HG03460 (cell line): ENCODE measurements around the gene CAMSAP2.

Source experiments
- ATAC-seq: cut with Tn5 transposase; IDR thresholded peaks from one replicate; pipeline ENCODE4 v1.9.1; 2021; ENCODE audit not compliant: unreplicated experiment

CAMSAP2 gene

DNA sequence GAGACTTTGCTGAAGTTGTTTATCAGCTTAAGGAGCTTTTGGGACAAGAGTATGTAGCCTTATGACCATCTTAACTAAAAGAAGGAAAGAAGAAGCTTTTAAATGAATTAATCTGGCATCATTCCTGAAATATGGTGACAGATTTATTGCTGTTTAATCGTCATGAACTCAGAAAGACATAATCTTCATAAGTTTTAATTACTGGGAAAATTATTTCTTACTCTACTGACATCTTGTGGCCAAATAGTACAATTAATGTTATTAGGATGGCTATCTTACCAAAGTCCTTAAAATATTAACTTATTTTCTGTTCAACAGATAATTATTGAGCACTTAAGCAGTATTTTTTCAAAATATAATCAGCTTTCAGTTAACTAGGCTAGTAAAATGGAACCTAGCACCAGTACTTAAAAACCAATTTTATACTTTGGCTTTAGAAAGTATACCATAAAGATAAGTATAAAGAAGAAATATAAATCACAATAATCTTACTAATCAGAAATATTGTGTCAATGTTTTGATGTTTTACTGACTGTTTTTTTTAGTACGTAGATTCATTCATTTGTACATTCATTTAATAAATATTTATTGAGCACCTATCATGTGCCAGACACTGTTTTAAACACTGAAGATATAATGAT lies 99.4 kb downstream of the CAMSAP2 start:
- no peak for ATAC-seq

DNA sequence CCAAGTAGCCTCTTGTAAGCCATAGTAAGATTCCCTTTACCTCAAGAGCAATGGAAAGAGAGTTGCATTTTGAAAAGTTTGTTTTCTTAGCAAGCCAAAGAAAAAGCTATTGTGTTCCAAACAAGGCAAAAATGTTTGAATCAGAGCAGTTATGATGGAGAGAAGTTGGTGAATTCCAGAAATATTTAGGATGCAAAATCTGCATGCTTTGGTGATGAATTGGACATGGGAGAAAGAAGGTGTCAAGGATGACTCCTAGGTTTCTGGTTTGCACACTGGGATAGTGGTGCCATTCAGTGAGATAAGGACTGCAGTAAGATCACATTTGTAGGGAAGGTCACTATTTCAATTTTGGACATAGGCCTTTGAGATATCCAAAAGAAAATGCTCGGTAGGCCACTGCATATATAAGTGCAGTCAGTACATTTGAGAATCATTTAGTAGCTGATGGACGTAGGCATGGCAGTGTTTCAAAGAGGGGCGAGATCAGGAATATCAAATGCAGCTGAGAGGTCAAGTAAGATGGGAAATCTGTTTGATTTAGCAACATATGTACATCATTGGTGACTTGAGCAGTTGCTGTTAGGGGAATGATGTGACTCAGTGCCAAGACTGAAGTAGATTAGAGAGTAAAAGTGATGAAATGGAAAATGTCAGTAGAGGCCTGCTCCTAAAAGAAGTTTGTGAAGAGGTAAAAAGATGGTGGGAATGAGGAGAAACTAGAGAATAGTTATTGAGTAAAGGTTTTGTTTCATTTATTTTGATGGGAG lies 100.2 kb downstream of the CAMSAP2 start:
- no peak for ATAC-seq

DNA sequence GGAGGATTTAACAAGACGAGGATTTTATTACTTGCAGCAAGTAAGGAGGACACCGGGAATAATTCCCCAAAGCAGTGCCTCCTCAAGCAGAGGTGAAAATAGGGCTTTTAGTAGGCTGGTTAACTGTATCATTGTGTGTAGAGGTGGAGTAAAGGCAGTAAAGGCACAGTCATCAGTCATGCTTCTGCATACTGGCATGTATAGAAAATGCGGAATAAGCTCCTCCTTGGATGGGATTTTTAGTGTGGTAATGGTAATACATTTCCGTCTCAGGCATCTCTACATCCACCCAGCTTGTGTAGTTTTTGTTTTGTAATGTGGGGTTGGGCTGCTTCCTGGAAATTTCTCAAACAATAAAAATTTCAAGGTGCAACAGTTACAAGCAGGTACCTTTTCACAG lies 106.7 kb downstream of the CAMSAP2 start:
- no peak for ATAC-seq

- no peak for ATAC-seq
Observed at GRCh38 chr1:200846398-200846797, 107.7 kb downstream of the CAMSAP2 start.

GRCh38 chr1:200849430-200849829 lies 110.7 kb downstream of the CAMSAP2 start:
- no peak for ATAC-seq

- no peak for ATAC-seq
Observed at GRCh38 chr1:200850554-200850953, 111.9 kb downstream of the CAMSAP2 start.

DNA sequence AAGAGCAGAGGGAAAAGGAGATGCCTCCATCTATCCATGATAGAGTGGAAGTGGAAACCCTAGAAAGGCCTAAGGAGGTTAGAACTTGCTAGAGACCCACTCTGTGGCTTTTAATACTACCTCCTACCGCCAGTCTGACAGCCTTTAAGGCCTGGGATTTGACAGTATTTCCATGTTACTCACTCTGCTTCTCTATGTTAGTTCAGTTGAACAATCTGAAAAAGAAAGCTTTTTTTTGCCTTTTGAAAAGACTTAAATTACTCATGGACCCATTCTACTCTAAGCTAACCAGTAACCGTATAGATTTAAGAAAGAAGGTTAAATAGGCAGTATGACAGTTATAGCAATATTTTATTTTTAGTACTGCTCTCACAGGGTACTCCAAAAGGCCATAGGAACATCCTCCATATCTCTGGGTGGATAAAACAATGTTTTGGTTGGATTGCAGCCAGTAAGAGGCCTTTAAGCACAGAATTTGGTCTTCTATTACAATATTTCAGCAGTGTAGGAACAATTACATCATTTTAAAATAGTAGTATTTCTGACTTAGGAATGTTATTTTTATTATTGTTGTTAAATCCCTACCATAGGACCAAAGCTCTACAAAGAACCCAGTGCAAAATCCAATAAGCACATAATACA lies 118.1 kb downstream of the CAMSAP2 start:
- ATAC-seq, result no peak

- no peak for ATAC-seq
Observed at GRCh38 chr1:200857804-200858203, 119.1 kb downstream of the CAMSAP2 start.

- ATAC-seq, result no peak
Observed at GRCh38 chr1:200861937-200862647, 123.4 kb downstream of the CAMSAP2 start.

DNA sequence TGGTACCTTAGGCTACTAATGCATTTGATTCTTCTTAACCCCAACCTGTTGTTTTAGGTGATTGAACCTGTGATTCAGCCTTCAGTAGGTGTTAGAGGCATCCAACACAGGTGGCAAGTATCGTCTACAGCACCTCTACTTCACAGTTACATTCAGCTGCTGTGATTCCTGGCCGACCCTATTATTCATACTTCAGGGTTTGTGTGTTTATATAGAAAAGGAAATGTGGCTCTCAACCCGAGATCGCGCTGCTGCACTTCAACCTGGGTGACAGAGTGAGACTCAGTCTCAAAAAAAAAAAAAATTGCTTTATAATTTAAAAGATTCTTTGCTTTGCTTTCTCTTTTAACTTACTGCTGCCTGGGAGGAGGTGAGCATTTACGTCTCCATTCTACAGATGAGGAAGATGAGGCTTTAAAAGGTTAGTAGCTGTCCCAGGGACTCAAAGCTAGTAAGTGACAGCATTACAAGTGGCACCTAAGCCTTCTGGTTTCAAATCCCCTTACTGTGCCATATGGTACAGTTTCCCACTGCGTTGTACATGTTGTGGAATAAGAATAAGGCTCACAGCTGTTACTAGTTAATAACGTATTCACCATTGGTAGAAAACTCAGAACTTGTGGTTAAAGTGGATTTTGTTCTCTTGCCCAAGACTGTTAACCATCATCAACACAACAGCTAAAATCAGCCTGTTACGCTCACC lies 124.2 kb downstream of the CAMSAP2 start:
- no peak for ATAC-seq

GRCh38 chr1:200866116-200866515 lies 127.4 kb downstream of the CAMSAP2 start:
- no peak for ATAC-seq

DNA sequence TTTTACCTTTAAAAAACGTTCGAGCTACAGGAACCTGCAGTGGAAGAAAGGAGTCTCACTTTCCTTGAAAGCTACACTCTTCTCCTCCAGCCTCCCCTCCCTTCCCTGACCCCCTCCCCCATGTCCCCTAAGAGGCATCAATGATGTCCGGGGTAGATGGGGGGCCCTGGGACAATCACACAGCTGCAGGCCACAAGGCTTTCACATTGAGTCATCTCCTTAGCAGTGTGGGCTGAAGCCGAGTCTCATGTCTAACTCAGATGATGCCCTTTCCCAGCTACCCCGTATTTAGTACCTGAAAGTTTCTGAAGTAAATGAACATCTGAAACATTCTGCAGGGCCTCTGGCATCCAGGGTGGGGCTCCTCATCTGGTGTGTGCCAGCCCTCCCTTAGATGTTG lies 127.8 kb downstream of the CAMSAP2 start:
- ATAC-seq, result peak; percentile 76

DNA sequence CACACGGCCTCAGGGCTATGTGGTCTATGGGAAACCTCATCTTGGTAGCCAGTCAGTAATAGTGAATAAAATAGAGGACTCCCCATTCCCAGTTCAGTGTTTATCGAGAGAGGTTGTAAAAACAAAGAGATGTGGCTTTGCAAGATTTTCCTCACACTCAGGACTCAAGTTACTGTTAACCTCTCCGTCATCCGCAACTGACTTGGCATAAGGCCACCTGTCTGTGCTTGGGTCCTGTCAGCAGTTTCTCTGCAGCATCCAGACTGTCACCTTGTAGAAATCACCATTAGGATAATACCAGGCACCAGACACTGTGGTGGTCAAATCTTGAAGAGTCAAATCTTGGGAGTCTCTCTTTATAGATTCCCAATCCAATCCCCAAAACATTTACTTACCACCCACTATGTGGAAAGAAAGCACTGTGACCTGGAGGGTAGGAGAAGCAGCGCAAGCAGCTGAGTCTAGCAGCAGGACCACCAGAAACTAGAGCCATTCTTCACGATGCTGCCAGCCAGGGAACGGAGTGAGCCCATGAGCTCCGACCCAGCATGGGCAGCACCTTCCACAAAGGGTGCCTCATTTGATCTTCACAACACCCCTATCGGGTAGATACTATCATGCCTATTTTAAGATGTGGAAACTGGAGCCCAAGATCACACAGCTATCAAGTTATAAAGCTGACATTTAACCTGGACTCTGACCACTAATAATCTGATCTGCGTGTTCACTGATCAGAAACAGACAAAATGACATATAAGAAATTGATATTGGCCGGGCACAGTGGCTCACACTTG lies 128.5 kb downstream of the CAMSAP2 start:
- ATAC-seq, result no peak

DNA sequence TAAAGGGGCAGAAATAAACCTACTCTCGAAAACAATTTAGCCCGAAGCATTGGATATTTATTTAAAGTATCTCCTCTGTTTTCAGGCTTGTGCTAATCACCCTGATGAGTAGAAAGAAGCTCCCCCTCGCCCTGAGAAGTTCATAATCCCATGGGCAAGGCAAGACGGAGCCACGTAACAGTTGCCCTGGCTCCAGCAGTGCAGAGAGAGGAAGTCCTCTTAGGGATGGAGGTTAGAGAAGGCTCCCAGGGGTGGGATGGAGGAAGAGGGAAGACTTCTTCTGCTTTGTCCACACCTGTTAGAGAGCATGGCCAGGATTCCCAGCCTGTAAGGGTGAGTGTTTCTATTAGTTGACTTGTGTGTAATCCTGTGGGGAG lies 130.7 kb downstream of the CAMSAP2 start:
- ATAC-seq, result no peak

- ATAC-seq, result peak; percentile 46
Observed at GRCh38 chr1:200869753-200870391, 131.2 kb downstream of the CAMSAP2 start.

DNA sequence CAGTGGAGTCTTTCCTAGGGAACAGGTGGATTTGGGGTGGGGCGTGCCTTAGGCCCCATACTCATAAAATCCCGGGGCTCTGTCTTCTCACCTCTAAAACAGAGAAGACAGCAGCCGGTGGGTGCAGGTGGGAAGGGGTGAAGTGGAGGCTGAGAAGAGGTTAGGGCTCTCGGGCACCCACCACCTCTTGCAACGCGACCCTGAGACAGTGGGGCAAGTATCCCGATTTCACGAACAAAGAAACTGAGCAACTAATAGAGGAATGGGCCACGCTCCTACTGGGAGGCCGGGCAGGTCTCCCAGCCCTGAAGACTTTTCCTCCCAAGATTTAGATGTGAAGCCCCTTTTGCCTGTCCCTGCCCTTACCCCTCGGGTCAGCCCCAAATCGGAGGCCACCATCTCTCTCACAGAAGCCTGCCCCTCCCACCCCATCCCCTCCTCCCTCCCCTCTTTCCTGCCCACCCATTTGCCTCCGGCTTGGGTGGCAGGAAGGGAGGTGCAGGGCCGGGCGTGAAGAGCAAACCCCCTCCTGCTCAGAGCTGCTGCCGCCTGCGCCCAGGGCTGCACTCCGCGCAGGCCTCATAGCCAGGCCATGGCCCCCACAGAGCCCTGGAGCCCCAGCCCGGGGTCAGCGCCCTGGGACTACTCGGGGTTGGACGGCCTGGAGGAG lies 133.9 kb downstream of the CAMSAP2 start, which contains the start of gene GPR25:
GPR25 (plus strand) TSS at position 536 of the 670 bp plus-strand sequence; CDS start at position 593, 57 bp downstream.
- no peak for ATAC-seq

- no peak for ATAC-seq
Observed at GRCh38 chr1:200873116-200873670, 134.5 kb downstream of the CAMSAP2 start.

GRCh38 chr1:200873671-200874397 lies 135.1 kb downstream of the CAMSAP2 start:
- ATAC-seq, result no peak
